ENCODE data around the gene SLC6A11.

The SLC6A11 gene

DNA sequence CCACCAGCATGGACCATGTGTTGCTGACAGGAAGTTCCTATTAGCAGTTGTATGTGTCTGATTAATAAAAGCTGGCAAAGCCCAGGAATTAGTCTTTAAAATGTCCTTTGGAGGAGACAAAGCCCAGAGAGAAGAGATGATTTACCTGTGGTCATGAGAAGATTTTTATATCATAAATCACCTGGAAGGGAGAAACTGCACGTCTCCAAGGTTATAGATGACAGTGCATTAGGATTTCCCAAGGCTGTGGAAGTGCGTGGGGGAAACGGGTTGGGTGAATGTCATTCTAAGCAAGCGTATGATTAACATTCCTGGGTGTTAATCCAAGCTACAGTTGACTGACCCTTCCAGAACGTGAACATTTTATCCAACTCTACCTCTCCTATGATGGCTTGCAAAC, 76.6 kb downstream of the SLC6A11 start:
- H3K4me1 ChIP-seq (ENCODE audit: low read depth, poor library complexity, severe bottlenecking), result no peaks in the 10 kb centered on the region
- H3K79me2 ChIP-seq (ENCODE audit: insufficient read depth, low read depth), result no peaks in the 10 kb centered on the region
- no peaks in the 10 kb centered on the region for H3K36me3 ChIP-seq (ENCODE audit: insufficient read depth)
- no peak overlapping the region for H3K4me2 ChIP-seq
- no peaks in the 10 kb centered on the region for H3K27me3 ChIP-seq (ENCODE audit: insufficient read depth, low read depth)
- no peaks in the 10 kb centered on the region for H4K20me1 ChIP-seq (ENCODE audit: insufficient read depth)
- no peak overlapping the region for H3K4me3 ChIP-seq (IDR thresholded peaks at IDR 0.05; ENCODE audit: insufficient read depth, low read depth, low read length)
- no peak overlapping the region for H3K27ac ChIP-seq
- no peak overlapping the region for H3K9ac ChIP-seq
- TF ChIP-seq CTCF (conservative IDR thresholded peaks at IDR 0.05; ENCODE audit: low read depth, low read length), result no peak
- no peak overlapping the region for H2AFZ ChIP-seq (ENCODE audit: low read depth)

DNA sequence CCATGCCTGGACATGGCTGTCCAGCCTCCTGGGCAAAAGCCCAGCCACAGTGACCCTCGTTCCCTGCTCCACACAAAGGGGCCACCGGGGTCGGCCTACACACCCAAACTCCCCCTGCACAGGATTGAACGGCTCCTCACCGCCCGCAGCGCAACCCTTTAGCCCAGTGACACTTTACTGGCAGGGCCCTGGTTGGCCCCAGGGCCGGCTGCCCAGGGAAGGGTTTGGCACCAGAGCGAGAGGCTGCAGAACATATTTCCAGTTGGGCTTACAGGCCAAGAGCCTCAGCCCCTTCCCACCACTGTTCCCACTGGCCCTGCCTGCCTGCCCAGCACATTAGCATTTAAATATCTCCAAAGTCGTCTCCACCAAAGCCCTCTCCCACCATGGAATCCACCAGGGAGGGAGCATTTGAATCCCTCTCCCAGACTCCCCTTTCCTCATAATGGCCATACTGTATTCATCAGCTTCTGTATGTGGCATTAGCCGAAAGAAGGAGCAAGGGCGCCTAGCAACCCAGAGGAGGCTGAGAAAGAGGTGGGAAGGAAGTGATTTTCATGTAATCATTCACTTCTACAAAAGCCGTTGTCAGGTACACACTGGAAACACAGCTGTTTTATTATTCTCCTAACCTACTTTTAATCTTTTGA, 85.4 kb downstream of the SLC6A11 start:
- no peaks in the 10 kb centered on the region for H3K79me2 ChIP-seq (ENCODE audit: insufficient read depth, low read depth)
- no peaks in the 10 kb centered on the region for H4K20me1 ChIP-seq (ENCODE audit: insufficient read depth)
- H3K27me3 ChIP-seq (ENCODE audit: insufficient read depth, low read depth), result no peaks in the 10 kb centered on the region
- H3K36me3 ChIP-seq (ENCODE audit: insufficient read depth), result no peaks in the 10 kb centered on the region
- H3K27ac ChIP-seq, result no peak overlapping the region
- no peak overlapping the region for H2AFZ ChIP-seq (ENCODE audit: low read depth)
- TF ChIP-seq CTCF (conservative IDR thresholded peaks at IDR 0.05; ENCODE audit: low read depth, low read length), result no peak
- no peaks in the 10 kb centered on the region for H3K4me1 ChIP-seq (ENCODE audit: low read depth, poor library complexity, severe bottlenecking)
- H3K9ac ChIP-seq, result no peak overlapping the region
- H3K4me2 ChIP-seq, result no peak overlapping the region
- H3K4me3 ChIP-seq (IDR thresholded peaks at IDR 0.05; ENCODE audit: insufficient read depth, low read depth, low read length), result no peak overlapping the region

- Histone ChIP-seq H3K79me2 (ENCODE audit: insufficient read depth, low read depth) (no peaks in the 10 kb centered on the region), H2AFZ (ENCODE audit: low read depth) (no peak overlapping the region), H3K4me2 (no peak overlapping the region), H3K27me3 (ENCODE audit: insufficient read depth, low read depth) (no peaks in the 10 kb centered on the region), H3K36me3 (ENCODE audit: insufficient read depth) (no peaks in the 10 kb centered on the region), H3K27ac (no peak overlapping the region), H3K4me1 (ENCODE audit: low read depth, poor library complexity, severe bottlenecking) (no peaks in the 10 kb centered on the region), H4K20me1 (ENCODE audit: insufficient read depth) (no peaks in the 10 kb centered on the region), H3K4me3 (IDR thresholded peaks at IDR 0.05; ENCODE audit: insufficient read depth, low read depth, low read length) (no peak overlapping the region), H3K9ac (no peak overlapping the region)
- TF ChIP-seq CTCF (conservative IDR thresholded peaks at IDR 0.05; ENCODE audit: low read depth, low read length), result no peak
Observed at GRCh38 chr3:10907262-10907661, 91.2 kb downstream of the SLC6A11 start.

GRCh38 chr3:10910367-10910766, 94.3 kb downstream of the SLC6A11 start:
- Histone ChIP-seq H3K9ac (no peak overlapping the region), H3K27ac (no peak overlapping the region), H3K4me2 (no peak overlapping the region), H3K4me1 (ENCODE audit: low read depth, poor library complexity, severe bottlenecking) (no peaks in the 10 kb centered on the region), H4K20me1 (ENCODE audit: insufficient read depth) (no peaks in the 10 kb centered on the region), H3K36me3 (ENCODE audit: insufficient read depth) (no peaks in the 10 kb centered on the region), H3K4me3 (IDR thresholded peaks at IDR 0.05; ENCODE audit: insufficient read depth, low read depth, low read length) (no peak overlapping the region), H2AFZ (ENCODE audit: low read depth) (no peak overlapping the region), H3K27me3 (ENCODE audit: insufficient read depth, low read depth) (no peaks in the 10 kb centered on the region), H3K79me2 (ENCODE audit: insufficient read depth, low read depth) (no peaks in the 10 kb centered on the region)
- no peak for TF ChIP-seq CTCF (conservative IDR thresholded peaks at IDR 0.05; ENCODE audit: low read depth, low read length)

Data from KMS-11 (cell line).